H1 (cell line): Measurements from ENCODE around the gene SKAP2.

Source experiments
- CTCF ChIP-seq, 3 experiments: IDR thresholded peaks; 1 replicate in 2 of 3; 2 replicates in 1 of 3; pipeline versions ENCODE4 v1.5.1 to v1.6.1; 2011; ENCODE audit warnings: low read length in 3 of 3, mild to moderate bottlenecking in 3 of 3, inconsistent platforms in 2 of 3, low read depth in 1 of 3, moderate library complexity in 1 of 3; ENCODE audit not compliant: insufficient read depth in 1 of 3; ENCODE audit errors: control extremely low read depth in 1 of 3
- EZH2 ChIP-seq: fragments of 200-600 bp; sonication (generic); IDR thresholded peaks from 2 replicates; pipeline ENCODE4 v1.7.1; 2012; ENCODE audit warnings: low read depth, mild to moderate bottlenecking, moderate library complexity, low read length, inconsistent platforms; ENCODE audit not compliant: severe bottlenecking
- HDAC6 ChIP-seq: IDR thresholded peaks from one replicate; pipeline ENCODE4 v1.7.1; 2012; ENCODE audit warnings: low read depth, mild to moderate bottlenecking, inconsistent platforms, low read length, moderate library complexity
- KDM5A ChIP-seq: fragments of 200-600 bp; IDR thresholded peaks from 2 replicates; pipeline ENCODE4 v1.7.1; 2012; ENCODE audit warnings: mild to moderate bottlenecking, low read length, inconsistent platforms, mixed read lengths
- POLR2AphosphoS5 ChIP-seq: IDR thresholded peaks from 2 replicates; pipeline ENCODE4 v1.6.1; 2011; ENCODE audit warnings: low read depth, low read length
- TAF1 ChIP-seq: IDR thresholded peaks from 2 replicates; pipeline ENCODE4 v1.6.1; 2011; ENCODE audit warnings: mild to moderate bottlenecking, low read depth, low read length

GRCh38 chr7:26619348-26619984 lies 244.9 kb downstream of the SKAP2 start:
- TF ChIP-seq KDM5A = no peak
- no peak for TF ChIP-seq HDAC6
- no peak for TF ChIP-seq CTCF (IDR thresholded peaks at IDR 0.05; ENCODE audit: control extremely low read depth in 1 of 3, insufficient read depth in 1 of 3, low read depth in 1 of 3, low read length in 3 of 3)
- no peak for TF ChIP-seq POLR2AphosphoS5
- TF ChIP-seq TAF1 = no peak
- TF ChIP-seq EZH2 = no peak
